GM12878 (cell line): ENCODE measurements around the gene CRTC1.

Experiments used
- ASH2L ChIP-seq: fragments of 300-600, 200-600 bp; sonication (generic); IDR thresholded peaks from 2 replicates; pipeline ENCODE4 v1.6.1; 2017; ENCODE audit warnings: low read depth, mild to moderate bottlenecking, borderline replicate concordance
- BHLHE40 ChIP-seq, 2 experiments: fragments of 450-650 bp in 1 of 2; IDR thresholded peaks; 2 replicates each; pipeline ENCODE4 v1.6.1; 2011 to 2017; ENCODE audit warnings: low read depth in 2 of 2, borderline replicate concordance in 1 of 2, improper control_type of control experiment in 1 of 2, low read length in 1 of 2, mild to moderate bottlenecking in 1 of 2
- CEBPB ChIP-seq, 2 experiments: fragments of 150-350 bp in 1 of 2; IDR thresholded peaks; 2 replicates each; pipeline ENCODE4 v1.6.1; 2012 to 2014; ENCODE audit warnings: low read depth in 2 of 2, low read length in 2 of 2, borderline replicate concordance in 1 of 2, inconsistent platforms in 1 of 2
- JUNB ChIP-seq: IDR thresholded peaks from 2 replicates; pipeline ENCODE4 v1.6.1; 2016; ENCODE audit warnings: antibody characterized with exemption, mild to moderate bottlenecking
- MXI1 ChIP-seq: fragments of 150-350 bp; IDR thresholded peaks from 2 replicates; pipeline ENCODE4 v1.6.1; 2011; ENCODE audit warnings: low read depth, mild to moderate bottlenecking, inconsistent platforms, low read length, improper control_type of control experiment
- NFIC ChIP-seq: IDR thresholded peaks from 2 replicates; pipeline ENCODE4 v1.6.1; 2012; ENCODE audit warnings: low read depth, mild to moderate bottlenecking, inconsistent platforms, low read length, moderate library complexity
- RAD21 ChIP-seq: IDR thresholded peaks from 2 replicates; pipeline ENCODE4 v1.6.1; 2011; ENCODE audit warnings: mild to moderate bottlenecking, low read depth, low read length, moderate library complexity; ENCODE audit not compliant: insufficient read depth
- SMC3 ChIP-seq: IDR thresholded peaks from 2 replicates; pipeline ENCODE4 v1.6.1; 2011; ENCODE audit warnings: low read length, improper control_type of control experiment, borderline replicate concordance
- ZBTB11 ChIP-seq: fragments of 450-650 bp; formaldehyde crosslinking; IDR thresholded peaks from 2 replicates; pipeline ENCODE4 v1.5.0; 2022; ENCODE audit warnings: mild to moderate bottlenecking, missing genetic modification characterization
- TF ChIP-seq, protein P1 (sequence below): IDR thresholded peaks from 2 replicates; pipeline ENCODE4 v1.6.1; 2011; ENCODE audit warnings: low read depth, low read length, improper control_type of control experiment, borderline replicate concordance

- TF ChIP-seq RAD21 = no peak
- TF ChIP-seq MXI1 = no peak
- no peak for TF ChIP-seq NFIC
- TF ChIP-seq ASH2L = no peak
- TF ChIP-seq, protein P1, sequence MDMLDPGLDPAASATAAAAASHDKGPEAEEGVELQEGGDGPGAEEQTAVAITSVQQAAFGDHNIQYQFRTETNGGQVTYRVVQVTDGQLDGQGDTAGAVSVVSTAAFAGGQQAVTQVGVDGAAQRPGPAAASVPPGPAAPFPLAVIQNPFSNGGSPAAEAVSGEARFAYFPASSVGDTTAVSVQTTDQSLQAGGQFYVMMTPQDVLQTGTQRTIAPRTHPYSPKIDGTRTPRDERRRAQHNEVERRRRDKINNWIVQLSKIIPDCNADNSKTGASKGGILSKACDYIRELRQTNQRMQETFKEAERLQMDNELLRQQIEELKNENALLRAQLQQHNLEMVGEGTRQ = no peak
- no peak for TF ChIP-seq ZBTB11 (CRISPR knock-in tag)
- TF ChIP-seq JUNB = no peak
- no peak for TF ChIP-seq BHLHE40 (IDR thresholded peaks at IDR 0.05; ENCODE audit: borderline replicate concordance in 1 of 2, low read depth in 2 of 2, low read length in 1 of 2)
- no peak for TF ChIP-seq CEBPB (IDR thresholded peaks at IDR 0.05; ENCODE audit: borderline replicate concordance in 1 of 2, low read depth in 2 of 2, low read length in 2 of 2)
- no peak for TF ChIP-seq SMC3
These were observed 27.7 kb downstream of the CRTC1 start for GRCh38 chr19:18710996-18711751.
